Stimulated activated CD4-positive, alpha-beta T cell treated with anti-CD3 and anti-CD28 coated beads, Interleukin-2, amount 100 ng/mL, for 24 hours (primary cell): ENCODE results near the gene PRICKLE2.
"Not testable (repeated sequence)": the region's sequence is repeated elsewhere in the genome, so short reads cannot be mapped to it uniquely, and the experiment has no call there.

Experiments used
- DNase-seq, 2 donors: peaks; one replicate each; pipeline ENCODE4 v3.0.0-alpha.2; 2020

PRICKLE2 gene

DNA sequence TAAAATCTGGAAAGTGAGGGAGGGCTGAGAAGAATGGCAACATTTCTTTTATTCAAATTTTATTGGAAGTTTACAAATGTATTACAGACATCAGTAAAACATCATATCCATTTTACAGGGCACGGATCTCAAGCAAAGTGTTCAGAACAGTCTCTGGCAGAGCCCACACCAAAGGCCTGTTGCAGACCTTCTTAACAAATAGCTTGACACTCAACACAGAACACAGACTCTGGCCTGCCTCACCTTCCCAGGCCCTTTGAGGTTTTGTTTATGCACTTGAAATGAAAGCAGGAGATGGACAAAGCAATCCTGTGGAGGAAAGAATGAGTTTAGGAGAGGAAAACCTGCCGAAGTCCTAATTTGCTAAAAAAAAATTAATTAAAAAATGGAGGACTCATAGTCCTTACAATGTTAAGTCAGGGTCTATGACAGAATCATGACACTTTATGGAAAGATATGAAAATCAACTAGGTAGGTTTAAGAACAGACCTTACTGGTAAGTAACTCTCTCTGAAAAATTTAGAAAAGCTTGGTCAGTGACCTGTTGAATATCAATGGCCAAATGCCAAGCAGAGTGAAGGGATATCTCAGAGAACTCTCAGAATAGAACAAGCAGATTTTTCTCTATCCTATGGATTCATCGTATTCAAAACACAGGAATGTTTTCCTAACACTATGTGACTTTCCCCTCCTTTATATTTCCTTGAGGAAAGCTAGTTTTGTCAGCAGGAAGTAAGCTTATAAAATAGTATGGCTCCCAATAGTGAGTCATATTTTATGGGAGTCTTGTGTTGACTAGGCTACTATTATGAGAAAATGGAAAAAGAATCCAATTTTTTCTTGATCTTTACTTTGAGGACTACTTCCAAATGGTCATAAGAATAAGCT is 131.2 kb downstream of the PRICKLE2 start:
- DNase-seq = no peak

DNA sequence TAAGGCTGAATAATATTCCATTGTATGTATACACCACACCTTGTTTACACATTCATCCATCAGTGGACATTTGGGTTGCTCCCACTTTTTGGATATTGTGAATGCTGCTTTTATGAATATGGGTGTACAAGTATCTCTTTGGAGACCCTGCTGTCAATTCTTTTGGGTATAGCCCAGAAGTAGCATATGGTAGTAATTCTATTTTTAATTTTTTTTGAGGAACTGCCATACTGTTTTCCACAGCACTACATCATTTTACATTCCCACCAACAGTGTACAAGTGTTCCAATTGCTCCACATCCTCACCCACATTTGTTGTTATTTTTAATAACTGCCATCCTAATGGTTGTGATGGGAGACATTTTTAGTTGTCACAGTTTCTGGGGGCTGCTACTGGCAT is 132.1 kb downstream of the PRICKLE2 start:
- no peak for DNase-seq

DNA sequence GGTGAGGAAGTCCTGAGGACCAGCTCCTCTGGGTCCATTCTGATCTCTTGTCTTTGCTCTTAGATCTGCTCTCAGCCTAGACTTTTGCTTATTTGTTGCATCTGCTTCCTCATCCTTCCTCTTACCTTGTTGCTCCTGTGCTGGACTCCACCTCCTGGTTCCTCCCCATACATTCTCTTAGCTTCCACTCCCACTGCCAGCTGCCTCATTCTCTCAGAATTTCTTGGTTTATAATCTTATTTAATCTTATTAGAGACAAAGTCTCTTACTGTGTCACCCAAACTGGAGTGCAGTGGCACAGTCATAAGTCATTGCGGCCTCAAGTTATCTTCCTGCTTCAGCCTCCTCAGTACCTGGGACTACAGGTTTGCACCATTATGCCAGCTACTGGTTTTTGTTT is 133.8 kb downstream of the PRICKLE2 start:
- DNase-seq = no peak

DNA sequence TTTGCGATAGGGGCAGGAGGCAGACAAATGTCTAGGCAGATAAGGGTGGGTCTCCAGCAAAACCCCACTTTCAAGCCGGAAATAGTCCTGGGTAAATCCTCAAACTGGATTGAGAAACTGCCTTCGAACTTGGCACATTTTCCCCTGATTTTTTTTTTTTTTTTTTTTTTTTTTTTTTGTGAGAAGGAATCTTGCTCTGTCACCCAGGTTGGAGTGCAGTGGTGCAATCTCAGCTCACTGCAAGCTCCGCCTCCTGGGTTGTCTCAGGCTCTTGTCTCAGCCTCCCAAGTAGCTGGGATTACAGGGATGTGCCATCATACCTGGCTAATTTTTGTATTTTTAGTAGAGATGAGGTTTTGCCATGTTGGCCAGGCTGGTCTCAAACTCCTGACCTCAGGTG is 135.9 kb downstream of the PRICKLE2 start:
- not testable (repeated sequence) for DNase-seq

DNA sequence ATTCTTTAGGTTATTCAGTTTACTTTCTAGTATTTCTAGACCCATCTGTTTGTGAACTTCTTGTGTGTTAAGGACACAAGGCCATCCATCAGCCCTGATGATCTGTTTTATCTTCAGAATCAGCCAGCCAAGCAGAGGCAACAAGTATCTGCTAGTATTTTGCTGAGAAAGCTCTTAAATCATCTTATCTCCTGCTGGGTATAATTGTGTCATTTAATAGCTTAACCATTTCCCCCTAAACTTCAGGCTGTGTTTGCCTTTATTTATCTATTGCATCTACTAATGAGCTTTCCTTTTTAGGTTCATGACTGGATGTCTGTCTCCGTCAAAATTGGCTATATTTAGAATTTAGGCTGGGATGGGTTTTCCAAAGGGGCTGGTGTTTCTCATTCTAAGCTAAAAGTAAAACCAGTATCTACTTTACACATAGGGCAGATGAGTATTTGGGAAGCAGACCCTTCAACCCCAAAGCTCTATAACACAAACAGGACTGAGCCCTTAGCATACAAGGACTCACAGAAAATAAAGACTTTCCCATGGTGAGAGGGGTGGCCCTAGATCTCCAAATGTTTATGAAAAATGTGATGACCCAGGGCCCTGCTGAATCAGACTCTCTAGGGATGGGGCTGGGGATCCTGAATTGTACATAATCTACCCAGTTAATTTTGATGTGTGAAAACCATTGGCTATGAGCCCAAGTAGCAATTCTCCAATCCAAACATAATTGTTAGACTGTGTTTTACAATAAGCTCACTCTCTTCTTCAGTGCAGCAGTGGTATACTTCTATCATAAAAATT is 136.7 kb downstream of the PRICKLE2 start:
- DNase-seq = no peak

DNA sequence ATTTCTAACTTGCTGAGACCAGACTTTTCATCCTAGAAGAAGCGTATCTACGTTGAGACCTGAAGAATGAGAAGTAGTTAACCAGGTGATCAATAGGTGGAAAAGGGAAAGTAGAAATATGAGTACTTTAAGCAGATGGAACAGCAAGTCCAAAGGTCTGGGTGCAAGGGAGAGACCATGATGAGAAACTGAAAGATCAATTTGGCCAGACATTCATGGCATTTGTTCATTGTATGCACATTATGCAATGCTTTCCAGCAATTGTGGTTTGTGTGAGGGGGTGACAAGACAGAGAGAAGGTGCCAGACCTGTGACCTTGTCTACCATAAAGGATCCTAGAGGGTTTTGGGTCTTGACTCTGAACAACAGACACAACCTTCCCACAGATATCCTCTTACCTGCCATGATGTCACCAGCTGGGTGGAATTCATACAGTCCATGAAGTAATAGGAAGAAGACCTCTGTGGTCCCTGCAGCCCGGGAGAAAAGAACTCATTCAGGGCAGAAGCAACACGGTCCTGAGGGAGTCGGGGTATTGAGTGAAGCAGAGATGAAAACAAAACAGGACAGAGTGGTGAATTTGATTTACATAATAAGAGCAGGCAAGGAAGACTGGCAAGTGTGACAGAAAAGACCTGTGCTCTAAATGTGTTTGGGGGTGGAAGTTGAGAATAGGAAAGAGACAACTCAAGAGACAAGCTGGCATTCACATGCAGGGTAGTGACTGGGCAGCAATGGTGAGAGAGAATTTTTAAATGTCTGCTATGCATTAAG is 138.6 kb downstream of the PRICKLE2 start:
- no peak for DNase-seq

DNA sequence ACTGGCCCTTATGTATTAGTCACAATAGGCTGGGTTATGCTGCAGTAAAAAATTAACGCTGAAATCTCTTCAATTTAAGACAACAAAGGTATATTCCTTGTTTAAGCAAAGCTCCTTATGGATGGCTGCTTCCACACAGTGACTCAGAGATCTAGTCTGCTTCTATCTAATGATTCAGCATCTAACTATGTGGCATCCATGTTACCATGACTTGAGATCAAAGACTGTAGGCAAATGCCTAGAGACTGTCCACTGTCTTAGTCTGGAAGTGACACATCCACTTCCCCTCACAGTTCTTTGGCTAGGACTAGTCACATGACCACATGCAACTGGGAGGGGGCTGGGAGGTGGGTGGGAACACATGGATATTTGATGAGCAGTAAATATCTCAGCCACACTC is 140.6 kb downstream of the PRICKLE2 start:
- no peak for DNase-seq

DNA sequence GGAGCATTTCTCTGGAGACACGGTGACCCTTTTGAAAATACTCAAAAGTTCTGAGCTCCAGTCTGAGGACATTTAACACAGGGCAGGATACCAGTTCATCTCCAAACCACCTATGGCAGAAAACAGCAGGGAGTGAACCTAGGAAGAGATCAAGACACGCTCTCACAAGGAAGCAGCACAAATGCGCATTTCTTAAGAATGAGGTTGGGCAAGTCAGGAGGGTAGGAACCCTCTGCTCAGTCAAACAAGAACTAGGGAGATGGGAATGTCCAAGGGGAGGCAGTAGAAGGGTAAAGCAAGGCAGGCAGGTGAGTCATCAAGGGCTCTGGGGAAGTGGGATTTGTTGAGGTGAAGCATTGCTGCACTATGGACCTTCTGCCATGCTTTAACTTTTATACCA is 141.7 kb downstream of the PRICKLE2 start:
- no peak for DNase-seq

DNA sequence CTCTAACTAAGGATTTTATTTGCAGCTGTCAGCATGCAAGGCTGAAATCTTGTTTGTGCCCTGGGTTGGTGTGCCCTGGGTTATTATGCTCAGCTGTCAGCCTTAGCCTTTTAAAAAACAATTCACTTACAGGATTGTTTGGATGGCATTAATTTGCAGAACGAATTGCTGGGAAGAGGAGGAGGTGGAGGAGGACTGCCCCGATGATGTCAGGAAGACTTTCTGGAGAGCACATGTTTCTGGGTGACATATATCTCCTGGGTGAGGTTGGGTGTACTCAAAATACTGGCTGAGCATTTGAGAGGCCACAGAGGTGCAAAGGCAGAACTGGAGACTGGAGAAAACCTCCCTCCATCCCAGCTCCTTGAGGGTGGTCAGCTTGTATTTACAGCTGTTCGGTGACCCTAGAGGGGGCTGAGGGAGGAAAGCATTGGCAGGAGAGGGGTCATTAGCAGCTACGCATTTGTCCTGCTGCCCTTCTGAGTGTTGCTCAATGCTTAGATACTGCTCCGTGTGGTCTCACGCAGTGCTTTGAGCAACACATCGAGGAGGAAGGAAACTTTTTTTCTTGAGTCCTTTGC is 142.2 kb downstream of the PRICKLE2 start:
- no peak for DNase-seq

DNA sequence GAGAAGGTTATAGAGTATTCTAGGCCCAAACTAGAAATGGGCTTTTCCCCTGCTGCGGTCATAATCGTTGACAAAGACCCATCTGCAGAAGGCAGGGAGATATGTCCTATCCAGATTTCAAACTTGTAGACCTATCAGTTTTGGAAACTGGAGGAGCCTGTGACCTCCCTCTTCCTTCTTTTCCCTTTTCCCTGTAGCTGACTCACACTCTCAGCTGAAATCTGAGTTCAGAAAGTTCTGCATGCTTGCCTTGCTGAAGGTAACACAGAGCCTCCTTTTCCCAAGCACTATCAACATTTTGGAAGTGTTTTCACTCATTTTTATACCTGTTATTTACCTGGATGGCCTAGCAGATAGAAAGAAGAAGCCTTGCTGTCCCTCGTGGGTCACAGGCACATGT is 142.9 kb downstream of the PRICKLE2 start:
- DNase-seq = no peak

DNA sequence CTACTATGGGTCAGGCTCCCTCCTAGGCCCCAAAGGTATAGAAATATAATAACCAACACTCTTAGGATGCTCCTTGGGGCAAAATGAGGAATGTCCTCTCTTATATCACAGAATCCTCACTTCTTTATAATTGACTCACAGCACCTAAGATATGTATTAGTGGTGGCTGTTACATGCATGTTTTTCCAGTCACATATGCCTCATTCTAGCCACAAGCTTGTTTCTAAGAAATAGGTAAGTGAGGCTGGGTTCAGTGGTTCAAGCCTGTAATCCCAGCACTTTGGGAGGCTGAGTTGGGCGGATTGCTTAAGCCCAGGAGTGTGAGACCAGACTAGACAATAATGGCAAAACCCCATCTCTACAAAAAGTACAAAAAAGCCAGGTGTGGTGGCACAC is 144.0 kb downstream of the PRICKLE2 start:
- no peak for DNase-seq

DNA sequence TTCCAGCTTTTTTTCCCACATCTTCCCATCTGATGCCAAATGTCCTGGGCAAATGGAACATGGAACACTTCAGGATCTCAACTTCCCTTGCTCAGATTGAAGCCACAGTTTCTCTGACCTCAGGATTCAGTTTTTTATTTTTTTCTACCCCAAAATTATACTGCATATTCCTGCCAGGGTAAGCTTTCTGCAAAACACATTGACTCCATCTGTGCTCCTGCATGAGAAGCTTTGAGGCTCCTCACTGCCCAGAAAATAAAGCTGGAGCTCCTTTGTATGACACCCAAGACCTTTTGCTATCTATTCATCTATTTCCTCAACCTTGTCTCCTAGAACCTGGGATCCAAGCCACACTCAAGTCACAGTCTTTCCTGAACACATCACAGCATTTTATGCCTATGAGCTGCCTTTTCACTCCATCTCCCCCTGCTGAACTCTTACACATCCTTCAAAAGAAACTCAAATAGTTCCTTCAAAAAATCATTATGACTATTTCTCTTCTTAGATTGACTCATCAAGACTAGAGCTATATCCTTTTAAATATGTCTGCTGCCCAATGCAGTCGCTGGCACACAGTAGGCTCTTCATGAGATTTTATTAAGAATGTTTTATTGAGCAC is 144.5 kb downstream of the PRICKLE2 start:
- DNase-seq = no peak

DNA sequence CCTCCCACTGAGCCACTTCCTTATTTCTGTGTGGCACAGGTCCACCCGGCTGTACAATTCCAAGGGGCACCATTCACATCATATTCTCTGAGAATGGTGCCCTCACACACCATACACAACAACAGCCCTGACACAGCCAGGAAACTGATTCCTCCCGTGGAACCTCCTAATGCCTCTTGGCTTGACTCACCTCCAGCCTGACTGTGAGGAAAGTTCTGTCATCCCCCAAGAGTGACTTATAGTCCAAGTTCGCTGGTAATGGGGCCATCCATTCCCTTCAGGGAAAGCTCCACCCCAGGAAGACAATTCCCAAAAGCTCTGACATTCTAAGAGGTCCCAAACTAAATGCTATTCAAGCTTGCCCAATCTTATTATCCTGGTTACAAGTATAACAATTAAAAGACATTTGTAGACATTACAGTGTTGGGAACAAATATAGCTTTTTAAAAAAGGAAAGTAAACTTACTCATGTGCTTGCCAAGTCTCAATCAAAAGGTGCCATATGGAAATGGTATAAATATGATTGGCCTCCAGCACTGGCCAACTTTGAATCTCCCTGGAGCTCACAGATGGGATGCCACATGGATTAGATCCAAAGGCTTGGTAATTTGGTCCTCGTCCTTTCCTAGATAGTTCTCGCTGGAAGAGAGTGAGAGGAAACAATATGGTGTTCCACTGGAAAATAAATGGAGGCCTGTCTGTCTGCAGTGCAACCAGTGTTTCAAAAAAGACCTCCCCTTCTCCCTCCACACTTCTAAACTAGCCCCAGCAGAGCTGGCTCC is 145.7 kb downstream of the PRICKLE2 start:
- DNase-seq = no peak

DNA sequence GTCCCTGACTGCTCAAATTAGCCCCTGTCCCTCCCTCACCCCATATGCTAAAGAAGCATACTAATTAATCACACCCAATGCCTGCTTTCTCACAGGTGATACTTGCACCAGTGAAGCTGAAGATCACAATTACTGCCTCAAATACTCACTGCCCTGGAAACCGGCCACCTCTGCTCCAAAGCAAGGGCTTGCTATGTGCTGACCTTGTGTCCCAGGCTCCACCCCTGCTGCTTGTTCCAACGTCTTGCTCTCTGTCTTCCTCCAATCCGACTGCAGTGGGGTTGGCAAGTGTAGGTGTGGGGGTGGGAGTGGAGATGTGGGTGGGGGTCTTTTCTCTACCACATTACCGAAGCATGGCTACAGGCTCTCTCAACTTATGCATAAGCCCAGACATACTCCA is 146.3 kb downstream of the PRICKLE2 start:
- DNase-seq = no peak

DNA sequence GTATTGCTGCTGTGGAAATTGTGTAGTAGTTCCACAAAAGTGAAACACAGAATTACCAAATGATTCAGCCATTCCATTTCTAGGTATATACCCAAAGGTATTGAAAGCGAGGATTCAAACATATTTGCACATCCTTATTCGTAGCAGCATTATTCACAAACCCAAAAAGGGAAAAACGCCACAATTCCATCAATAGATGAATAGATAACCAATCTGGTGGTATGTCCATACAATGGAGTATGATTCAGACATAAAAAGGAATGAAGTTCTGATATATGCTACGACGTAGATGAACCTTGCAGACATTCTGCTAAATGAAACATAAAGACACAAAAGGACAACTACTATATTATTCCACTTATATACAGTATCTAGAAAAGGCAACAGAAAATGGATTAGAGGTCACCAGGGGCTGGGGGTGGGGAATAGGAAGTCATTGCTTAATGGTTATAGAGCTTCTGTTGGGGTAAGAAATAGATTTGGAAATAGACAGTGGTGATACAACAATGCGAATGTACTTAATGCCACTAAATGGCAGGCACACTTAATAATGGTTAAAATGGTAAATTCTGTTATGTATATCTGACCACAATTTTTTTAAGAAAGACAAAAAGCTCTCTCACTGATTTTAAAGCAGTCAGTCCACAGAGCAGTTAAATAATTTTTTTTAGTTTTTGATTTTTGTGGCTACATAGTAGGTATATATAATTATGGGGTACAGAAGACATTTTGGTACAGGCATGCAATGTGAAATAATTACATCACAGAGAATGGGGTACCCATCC is 150.2 kb downstream of the PRICKLE2 start:
- no peak for DNase-seq

DNA sequence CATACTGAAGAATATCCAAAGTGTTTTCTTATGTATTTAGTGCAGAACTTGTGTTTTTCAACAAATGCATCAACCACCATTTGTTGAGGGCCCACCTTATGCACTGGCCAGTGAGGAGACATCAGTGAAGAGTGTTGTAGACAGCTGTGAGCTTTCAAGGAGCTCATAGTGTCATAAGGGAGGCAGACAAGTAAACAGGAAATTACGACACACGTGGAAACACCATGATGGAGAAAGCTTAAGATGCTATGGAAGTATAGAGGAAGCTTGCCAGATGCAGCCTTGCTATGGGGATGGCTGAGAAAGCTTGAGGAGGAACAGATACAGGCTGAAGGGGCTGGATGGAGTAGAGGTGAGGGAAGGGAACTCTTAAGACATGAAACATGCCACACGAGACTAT is 151.2 kb downstream of the PRICKLE2 start:
- DNase-seq = no peak

DNA sequence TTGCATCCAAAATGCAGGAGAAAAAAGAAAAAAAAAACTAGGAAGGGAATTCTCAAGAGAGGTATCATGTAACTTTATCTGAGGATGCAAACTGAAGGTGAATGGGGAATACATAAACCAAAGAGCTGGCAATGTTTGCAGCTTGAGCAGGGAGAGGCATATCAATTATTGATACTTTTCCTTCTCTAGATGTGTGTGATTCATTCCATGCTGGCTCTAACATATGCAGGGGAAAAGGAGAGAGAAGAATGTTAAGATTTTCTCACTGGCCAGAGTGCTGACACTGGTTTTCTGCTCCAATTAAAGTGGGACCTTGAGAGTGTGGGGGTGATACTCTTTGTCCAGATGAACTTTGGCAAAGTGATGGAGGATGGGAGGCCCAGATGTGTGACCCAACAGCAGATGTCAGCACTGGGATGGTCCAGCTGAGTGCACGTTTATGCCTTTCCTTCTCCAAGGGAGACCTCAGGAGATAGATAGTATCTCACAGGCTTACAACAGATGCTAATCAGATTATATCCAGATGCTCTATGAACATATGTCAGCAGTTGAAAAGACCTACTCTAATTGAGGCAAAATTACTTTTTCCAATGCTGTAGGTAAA is 152.0 kb downstream of the PRICKLE2 start:
- no peak for DNase-seq

DNA sequence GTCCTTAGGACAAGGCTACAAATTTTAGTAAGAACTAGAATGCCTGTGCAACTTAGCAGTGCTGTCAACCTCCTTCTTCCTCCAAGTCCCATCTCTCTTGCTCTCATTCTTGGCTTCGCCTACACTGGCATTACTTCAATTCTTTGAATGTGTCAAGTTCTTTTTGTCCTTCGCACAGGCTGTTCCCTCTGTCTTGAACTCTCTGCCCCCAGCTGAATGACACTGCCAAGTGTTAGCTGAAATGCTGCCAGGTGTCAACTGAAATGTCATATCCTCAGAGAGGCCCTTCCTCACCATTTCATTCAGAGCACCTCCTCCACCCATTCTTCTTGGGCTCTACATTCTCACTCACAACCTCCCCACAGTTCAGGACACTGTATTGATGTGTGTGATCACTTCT is 153.1 kb downstream of the PRICKLE2 start:
- no peak for DNase-seq

DNA sequence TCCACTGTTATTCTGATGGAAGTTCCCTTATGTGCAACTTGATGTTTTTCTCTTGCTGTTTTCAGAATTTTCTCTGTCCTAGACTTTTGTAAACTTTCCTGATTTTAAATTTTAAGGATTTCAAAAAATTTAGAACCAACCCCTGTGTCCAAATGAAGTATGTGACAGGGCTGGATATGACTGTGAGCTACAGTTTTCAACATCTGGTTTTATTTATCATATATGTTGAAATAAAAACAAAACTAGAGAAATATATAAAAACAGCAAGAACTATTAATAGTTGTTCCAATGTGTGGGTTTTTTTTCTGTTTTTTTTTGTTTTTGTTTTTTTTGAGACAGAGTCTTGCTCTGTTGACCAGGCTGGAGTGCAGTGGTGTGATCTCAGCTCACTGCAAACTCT is 154.6 kb downstream of the PRICKLE2 start:
- no peak for DNase-seq
